Posterior vena cava (tissue), 2 donors: ENCODE data around the gene HIPK2. TPM values are rescaled to one million over a fixed set of nuclear protein-coding genes. Genes with fewer than 3 reads are reported as not detected.

Source experiments
- DNase-seq: peaks from one replicate; pipeline ENCODE4 v3.0.0-alpha.2; 2020; ENCODE audit warnings: low spot score
- intact Hi-C, 2 donors: fragments of 100-400 bp; cut with DNase I; formaldehyde crosslinking; loops; one replicate each; pipeline versions ENCODE4 v1.14.1 to v1.14.2; 2022 to 2023
- total RNA-seq, 2 donors: library from RNA; stranded (reverse); fragmentation: NEBNext Ultra II Directional; extraction: Animal tissue kit (Norgen Biotek cat#: 25700); gene quantifications; one replicate each; pipeline ENCODE4 v1.2.1, GENCODE V29; 2021
- donor health status: DM: yes; HTN: yes; CAD: no.
- donor health status: DM: yes; HTN: yes; CAD: no.

Gene HIPK2
- total RNA-seq, 2 donors from 2014 or later: 46.5 to 67.6 TPM

DNA sequence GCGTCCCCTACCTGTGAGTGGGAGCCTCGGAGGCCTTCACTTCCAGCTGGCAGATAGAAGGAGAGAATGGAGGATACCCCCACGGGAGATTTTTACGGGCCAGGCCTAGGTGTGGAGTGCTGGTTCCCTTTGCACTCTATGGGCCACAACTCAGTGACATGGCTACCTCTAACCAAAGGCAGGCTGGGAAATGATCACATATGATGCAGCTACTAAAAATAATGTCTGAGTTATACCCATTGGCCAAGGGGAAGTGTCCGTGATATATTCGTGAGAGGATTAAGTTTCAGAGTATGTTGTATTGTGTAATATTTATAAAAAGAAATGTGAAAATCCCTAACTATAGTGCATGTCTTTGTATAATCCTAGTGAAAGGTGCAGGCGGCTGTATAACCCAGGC is 13.5 kb upstream of the HIPK2 start:
- no peak for DNase-seq

GRCh38 chr7:139784648-139785047 is 6.8 kb upstream of the HIPK2 start:
- intact Hi-C loops: no loop called here

More for the DNA sequence above, 13.5 kb upstream of the HIPK2 start:
- intact Hi-C loops: no loop called here

GRCh38 chr7:139783647-139784385 is 6.0 kb upstream of the HIPK2 start:
- intact Hi-C loops: no loop called here
- no peak for DNase-seq

More at GRCh38 chr7:139784648-139785047, 6.8 kb upstream of the HIPK2 start:
- DNase-seq: no peak

GRCh38 chr7:139782932-139783331 is 5.1 kb upstream of the HIPK2 start:
- DNase-seq: no peak
- intact Hi-C loops: no loop called here

GRCh38 chr7:139777133-139777891 is 486 bp downstream of the HIPK2 start:
- DNase-seq: peak; percentile 84
- intact Hi-C loops: loop anchor here in 1 of 2 donors (5.0 kb wide), 3 partner anchors 45 to 225 kb away; no protein-coding TSS in a partner anchor

DNA sequence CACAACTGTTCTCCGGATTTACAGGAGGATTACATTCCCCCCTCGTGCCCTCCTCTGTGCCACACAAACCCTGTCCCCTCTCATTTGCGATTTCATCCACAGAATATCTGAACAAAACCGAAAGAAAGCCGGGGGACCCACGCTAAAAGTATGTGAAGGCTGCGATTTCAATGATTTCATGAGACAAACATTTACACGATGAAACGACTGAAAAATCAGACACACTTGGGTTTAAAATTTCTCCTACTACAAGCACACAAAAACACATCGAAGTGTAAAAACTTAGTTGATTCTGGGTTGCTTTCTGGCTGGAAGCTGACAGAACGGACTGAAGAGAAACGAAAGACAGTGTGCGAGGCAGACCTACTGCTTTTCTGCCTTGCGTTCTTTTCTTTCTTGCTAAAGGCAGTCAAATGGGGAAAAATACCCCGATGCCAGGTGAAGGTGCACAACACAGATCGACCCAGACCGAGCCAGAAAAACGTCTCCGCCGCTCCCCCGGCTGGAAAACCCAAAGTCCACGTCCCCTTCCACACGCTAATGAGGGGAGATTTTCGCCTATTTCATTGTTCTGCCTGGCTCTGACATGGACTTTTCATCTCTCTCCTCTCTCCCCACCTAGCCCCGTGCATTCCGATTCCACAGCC is 1.2 kb downstream of the HIPK2 start:
- intact Hi-C loops: loop anchor here in 1 of 2 donors (5.0 kb wide), 3 partner anchors 44 to 226 kb away; no protein-coding TSS in a partner anchor
- no peak for DNase-seq

DNA sequence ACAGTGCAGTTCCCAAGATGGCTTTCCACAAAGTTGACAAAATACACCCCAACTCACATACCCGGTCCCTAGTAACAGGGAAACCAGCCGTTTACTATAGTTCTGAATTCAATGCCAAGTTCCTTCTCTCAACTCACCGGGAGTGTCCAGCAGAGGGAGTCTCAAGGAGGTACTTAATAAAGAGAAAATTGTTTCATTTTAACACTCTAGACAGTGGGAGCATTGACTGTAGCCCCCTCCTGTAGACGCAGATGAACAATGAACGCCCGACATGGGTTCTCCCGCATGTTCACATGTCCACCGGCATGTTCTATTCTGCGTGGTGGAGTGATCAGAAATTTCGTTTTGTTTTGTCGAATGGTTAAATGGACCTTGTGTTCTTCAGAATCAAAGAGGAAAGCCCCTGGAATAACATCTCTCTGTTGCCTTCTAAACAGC is 1.9 kb downstream of the HIPK2 start:
- intact Hi-C loops: loop anchor here in 1 of 2 donors (5.0 kb wide), 3 partner anchors 44 to 226 kb away; no protein-coding TSS in a partner anchor
- DNase-seq: no peak

DNA sequence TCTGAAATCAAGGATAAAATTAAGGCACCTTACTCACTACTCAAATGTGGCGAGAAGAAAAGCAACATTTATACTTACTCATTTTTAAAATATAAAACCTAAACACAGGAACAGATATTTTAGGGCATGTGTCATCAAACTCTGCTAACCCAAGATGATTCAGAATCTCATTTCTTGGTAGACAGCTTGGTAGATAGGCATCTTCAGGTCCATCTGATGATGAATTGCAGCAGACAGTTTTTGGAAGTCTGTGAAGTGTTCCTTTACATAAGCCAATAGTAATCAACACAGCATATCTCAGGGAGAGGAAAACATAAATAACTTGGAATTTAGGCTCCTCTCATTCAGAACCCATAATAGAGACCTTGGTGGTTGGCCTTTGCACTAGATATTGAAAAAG is 3.4 kb downstream of the HIPK2 start:
- intact Hi-C loops: no loop called here

GRCh38 chr7:139773371-139773770 is 4.4 kb downstream of the HIPK2 start:
- intact Hi-C loops: no loop called here
- no peak for DNase-seq

More for the DNA sequence above, 3.4 kb downstream of the HIPK2 start:
- no peak for DNase-seq

- intact Hi-C loops: no loop called here
- no peak for DNase-seq
Observed at GRCh38 chr7:139772873-139773272, 4.9 kb downstream of the HIPK2 start.

GRCh38 chr7:139772115-139772514 is 5.7 kb downstream of the HIPK2 start:
- DNase-seq: no peak
- intact Hi-C loops: no loop called here

- DNase-seq: no peak
- intact Hi-C loops: no loop called here
Observed at GRCh38 chr7:139771001-139771956, 6.5 kb downstream of the HIPK2 start.

DNA sequence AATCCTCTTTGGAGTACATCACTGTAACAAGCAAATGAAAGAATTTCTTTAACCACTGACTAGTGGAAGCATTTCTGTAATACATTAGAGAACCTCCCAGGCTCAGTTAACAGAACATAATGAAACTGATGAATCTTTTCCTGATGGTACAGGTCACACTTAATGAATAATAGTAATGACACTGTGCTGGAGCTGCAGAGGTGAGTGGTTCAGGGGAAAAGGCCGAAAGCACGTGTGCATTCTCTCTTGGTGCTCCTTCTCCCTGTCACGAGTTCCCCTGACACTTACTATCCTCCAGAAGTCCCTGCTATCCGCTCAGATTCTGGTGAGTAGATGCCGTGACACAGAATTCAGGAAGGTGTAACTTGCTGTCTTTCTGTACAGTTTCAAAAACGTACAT is 8.0 kb downstream of the HIPK2 start:
- DNase-seq: no peak
- intact Hi-C loops: no loop called here

- intact Hi-C loops: no loop called here
- no peak for DNase-seq
Observed at GRCh38 chr7:139769066-139769465, 8.7 kb downstream of the HIPK2 start.

GRCh38 chr7:139768249-139768824 is 9.5 kb downstream of the HIPK2 start:
- DNase-seq: no peak
- intact Hi-C loops: no loop called here

DNA sequence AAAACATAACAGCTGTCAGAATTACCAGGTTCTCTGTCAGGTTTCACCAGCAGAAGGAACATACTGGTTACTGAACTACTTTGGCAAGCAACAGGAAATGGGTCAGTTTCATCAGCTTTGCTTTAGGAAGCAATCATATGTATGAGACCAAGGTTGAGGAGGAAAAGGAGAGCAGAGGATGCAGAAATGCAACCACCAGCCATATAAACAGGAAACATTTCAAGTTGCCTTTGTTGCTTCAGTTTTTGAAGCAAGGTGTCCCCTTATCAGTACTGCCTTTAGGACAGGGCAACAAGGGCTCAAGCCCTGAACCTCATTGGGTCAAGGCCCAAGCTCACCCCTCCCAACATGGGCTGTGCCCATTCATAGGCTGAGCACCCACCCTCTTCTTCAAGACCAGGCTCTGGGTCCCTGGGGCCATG is 10.2 kb downstream of the HIPK2 start:
- DNase-seq: no peak
- intact Hi-C loops: no loop called here

GRCh38 chr7:139765143-139765542 is 12.7 kb downstream of the HIPK2 start:
- no peak for DNase-seq
- intact Hi-C loops: no loop called here

DNA sequence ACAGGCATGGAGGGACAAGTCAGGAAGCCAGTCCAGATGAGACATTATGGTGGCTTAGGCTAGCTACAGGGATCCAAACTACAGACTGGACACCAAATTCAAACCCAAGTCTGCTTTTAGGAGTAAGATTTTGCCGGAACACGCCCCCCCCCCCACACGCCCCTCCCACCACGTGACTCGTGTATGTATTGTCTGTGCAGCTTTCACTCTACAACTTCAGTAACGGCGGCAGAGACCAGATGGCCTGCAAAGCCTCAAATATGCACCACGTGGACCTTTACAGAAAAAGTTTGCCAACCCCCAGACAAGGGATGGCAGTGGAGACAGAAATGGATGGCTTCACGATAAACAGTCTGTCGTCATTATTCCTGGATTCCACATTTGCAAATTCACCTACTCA is 14.5 kb downstream of the HIPK2 start:
- intact Hi-C loops: no loop called here
- no peak for DNase-seq
